ENCODE measurements around the gene PAPPA2. TPM values are rescaled to one million over a fixed set of nuclear protein-coding genes. Genes with fewer than 3 reads are reported as not detected.

PAPPA2 gene
- total and polyA plus RNA-seq, 10 of the 15 experiments (the other 5 are each of a cell fraction or from before 2014, with no cell fraction given) = under 0.01 to 0.06 (median 0.03) TPM; not detected in 7

DNA sequence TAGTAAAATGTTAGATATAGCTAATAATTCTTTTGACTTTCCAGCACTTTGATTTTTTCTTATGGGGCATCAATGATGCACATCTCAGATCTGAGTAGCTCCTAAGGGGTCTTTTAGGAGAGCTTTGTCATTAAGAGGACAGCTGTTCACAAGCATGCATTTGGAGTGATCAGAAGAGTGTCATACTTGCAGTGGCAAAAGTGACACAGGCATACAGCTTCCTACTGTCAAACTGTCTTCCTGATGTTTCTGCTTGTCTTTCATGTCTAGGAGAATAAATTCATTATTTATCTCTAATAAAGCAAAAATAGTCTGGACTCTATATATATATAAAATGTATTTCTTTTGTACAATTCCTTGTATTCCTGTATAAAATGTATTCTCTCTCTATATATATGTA is 273.0 kb downstream of the PAPPA2 start:
- Histone ChIP-seq H2AFZ (ENCODE audit: control insufficient read depth, low read depth, low read length) (no peak overlapping the region), H3K27me3 (replicated peaks in 1 of 2; ENCODE audit: control insufficient read depth in 2 of 2, insufficient read depth in 2 of 2, low read length in 1 of 2) (no peaks in the 10 kb centered on the region), H3K9me3 (replicated peaks; ENCODE audit: control insufficient read depth, insufficient read depth, low read length) (no peaks in the 10 kb centered on the region), H4K20me1 (ENCODE audit: control insufficient read depth, insufficient read depth) (no peaks in the 10 kb centered on the region), H3K79me2 (ENCODE audit: control insufficient read depth, insufficient read depth, low read length) (no peaks in the 10 kb centered on the region), H3K4me3 (no peak overlapping the region), H3K4me1 (ENCODE audit: control insufficient read depth, insufficient read depth, low read length) (no peaks in the 10 kb centered on the region), H3K36me3 (ENCODE audit: control insufficient read depth in 2 of 2, insufficient read depth in 2 of 2, low read length in 1 of 2) (no peaks in the 10 kb centered on the region), H3K9ac (ENCODE audit: control insufficient read depth, insufficient read depth, low read length) (no peak overlapping the region), H3K27ac (ENCODE audit: control insufficient read depth, insufficient read depth) (no peak overlapping the region), H3K4me2 (ENCODE audit: control insufficient read depth, insufficient read depth) (no peak overlapping the region)
- POLR2A ChIA-PET = no interaction called here
- FAIRE-seq (no peak), DNase-seq (ENCODE audit: low read depth, low spot score) (no peak), ATAC-seq (no peak)
- CTCF ChIA-PET = no interaction called here
- SMC1A ChIA-PET (ENCODE audit: uncharacterized antibody, unreplicated experiment) = interaction anchor here (0.6 to 1.1 kb wide), 2 partner anchors 15 to 55 kb away, joined by 3 to 4 read pairs; no protein-coding TSS in a partner anchor
- RAD21 ChIA-PET (ENCODE audit: unreplicated experiment) = no interaction called here
- in situ Hi-C loops (cut with MboI) = no loop called here
- intact Hi-C loops (cut with micrococcal nuclease; ENCODE audit: unreplicated experiment) = no loop called here
- no TSS peak for BruUV-seq (replicated peaks)
- TF ChIP-seq POU2F2 (IDR thresholded peaks at IDR 0.05; ENCODE audit: borderline replicate concordance, low read depth, low read length) (no peak), NFYB (IDR thresholded peaks at IDR 0.05; ENCODE audit: insufficient read depth, low read depth, low read length) (no peak), YY1 (IDR thresholded peaks at IDR 0.05; ENCODE audit: low read depth, low read length) (no peak), PRDM15 (CRISPR knock-in tag; IDR thresholded peaks at IDR 0.05) (no peak), BCLAF1 (IDR thresholded peaks at IDR 0.05) (no peak), MTA2 (IDR thresholded peaks at IDR 0.05; ENCODE audit: low read depth) (no peak), MYC (IDR thresholded peaks at IDR 0.05; ENCODE audit: insufficient read depth, insufficient read length, insufficient replicate concordance, low read length, severe bottlenecking) (no peak)
- TF ChIP-seq, protein P1, sequence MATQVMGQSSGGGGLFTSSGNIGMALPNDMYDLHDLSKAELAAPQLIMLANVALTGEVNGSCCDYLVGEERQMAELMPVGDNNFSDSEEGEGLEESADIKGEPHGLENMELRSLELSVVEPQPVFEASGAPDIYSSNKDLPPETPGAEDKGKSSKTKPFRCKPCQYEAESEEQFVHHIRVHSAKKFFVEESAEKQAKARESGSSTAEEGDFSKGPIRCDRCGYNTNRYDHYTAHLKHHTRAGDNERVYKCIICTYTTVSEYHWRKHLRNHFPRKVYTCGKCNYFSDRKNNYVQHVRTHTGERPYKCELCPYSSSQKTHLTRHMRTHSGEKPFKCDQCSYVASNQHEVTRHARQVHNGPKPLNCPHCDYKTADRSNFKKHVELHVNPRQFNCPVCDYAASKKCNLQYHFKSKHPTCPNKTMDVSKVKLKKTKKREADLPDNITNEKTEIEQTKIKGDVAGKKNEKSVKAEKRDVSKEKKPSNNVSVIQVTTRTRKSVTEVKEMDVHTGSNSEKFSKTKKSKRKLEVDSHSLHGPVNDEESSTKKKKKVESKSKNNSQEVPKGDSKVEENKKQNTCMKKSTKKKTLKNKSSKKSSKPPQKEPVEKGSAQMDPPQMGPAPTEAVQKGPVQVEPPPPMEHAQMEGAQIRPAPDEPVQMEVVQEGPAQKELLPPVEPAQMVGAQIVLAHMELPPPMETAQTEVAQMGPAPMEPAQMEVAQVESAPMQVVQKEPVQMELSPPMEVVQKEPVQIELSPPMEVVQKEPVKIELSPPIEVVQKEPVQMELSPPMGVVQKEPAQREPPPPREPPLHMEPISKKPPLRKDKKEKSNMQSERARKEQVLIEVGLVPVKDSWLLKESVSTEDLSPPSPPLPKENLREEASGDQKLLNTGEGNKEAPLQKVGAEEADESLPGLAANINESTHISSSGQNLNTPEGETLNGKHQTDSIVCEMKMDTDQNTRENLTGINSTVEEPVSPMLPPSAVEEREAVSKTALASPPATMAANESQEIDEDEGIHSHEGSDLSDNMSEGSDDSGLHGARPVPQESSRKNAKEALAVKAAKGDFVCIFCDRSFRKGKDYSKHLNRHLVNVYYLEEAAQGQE (IDR thresholded peaks at IDR 0.05; ENCODE audit: low read depth, low read length) = no peak
- TF ChIP-seq, protein P2, sequence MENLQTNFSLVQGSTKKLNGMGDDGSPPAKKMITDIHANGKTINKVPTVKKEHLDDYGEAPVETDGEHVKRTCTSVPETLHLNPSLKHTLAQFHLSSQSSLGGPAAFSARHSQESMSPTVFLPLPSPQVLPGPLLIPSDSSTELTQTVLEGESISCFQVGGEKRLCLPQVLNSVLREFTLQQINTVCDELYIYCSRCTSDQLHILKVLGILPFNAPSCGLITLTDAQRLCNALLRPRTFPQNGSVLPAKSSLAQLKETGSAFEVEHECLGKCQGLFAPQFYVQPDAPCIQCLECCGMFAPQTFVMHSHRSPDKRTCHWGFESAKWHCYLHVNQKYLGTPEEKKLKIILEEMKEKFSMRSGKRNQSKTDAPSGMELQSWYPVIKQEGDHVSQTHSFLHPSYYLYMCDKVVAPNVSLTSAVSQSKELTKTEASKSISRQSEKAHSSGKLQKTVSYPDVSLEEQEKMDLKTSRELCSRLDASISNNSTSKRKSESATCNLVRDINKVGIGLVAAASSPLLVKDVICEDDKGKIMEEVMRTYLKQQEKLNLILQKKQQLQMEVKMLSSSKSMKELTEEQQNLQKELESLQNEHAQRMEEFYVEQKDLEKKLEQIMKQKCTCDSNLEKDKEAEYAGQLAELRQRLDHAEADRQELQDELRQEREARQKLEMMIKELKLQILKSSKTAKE (IDR thresholded peaks at IDR 0.05; ENCODE audit: low read depth, poor library complexity, severe bottlenecking) = no peak
